A549 (cell line): Measurements from ENCODE around the gene UBTD1. TPM values are rescaled to one million over a fixed set of nuclear protein-coding genes. Genes with fewer than 3 reads are reported as not detected.

Experiments used
- ATAC-seq, 2 experiments: fragments of 200-7000 bp in 1 of 2; fragments of >200 bp in 1 of 2; cut with Nextera tagmentation in 1 of 2; cut with Tn5 transposase in 1 of 2; 3 replicates each; pipeline versions ENCODE4 v1.8.0 to v1.9.1; 2018 to 2020; ENCODE audit warnings: mild to moderate bottlenecking in 1 of 2, moderate library complexity in 1 of 2
- CTCF ChIA-PET: fragments of 300-600 bp; sonication (Branson Sonifier 250); formaldehyde crosslinking; extraction: SDS; loops from one replicate; lab custom pipeline; 2021; ENCODE audit warnings: antibody characterized with exemption, inconsistent platforms; lab: Yijun Ruan, JAX
- POLR2A ChIA-PET: fragments of 350-600 bp; formaldehyde crosslinking; extraction: SDS; loops from one replicate; lab custom pipeline; 2021; ENCODE audit warnings: antibody characterized with exemption, inconsistent platforms; lab: Yijun Ruan, JAX
- DNase-seq, 2 experiments: peaks; one replicate each; pipeline versions ENCODE4 v3.0.0 to v3.0.0-alpha.2; 2011 to 2016; ENCODE audit warnings: low read depth in 1 of 2, low spot score in 1 of 2
- FAIRE-seq: peaks from 2 replicates; lab custom pipeline; 2011; peaks lifted over from hg19 to GRCh38; lab: Jason Lieb, UNC
- H3K27ac ChIP-seq, 2 experiments: fragments of >200 bp; sonication (Bioruptor Twin); formaldehyde crosslinking; 3 replicates each; pipeline ENCODE4 v1.5.1; 2016 to 2017
- H3K4me1 ChIP-seq: fragments of >200 bp; sonication (Bioruptor Twin); formaldehyde crosslinking; 3 replicates; pipeline ENCODE4 v1.6.1; 2016
- H3K4me2 ChIP-seq: fragments of >200 bp; sonication (Bioruptor Twin); formaldehyde crosslinking; 3 replicates; pipeline ENCODE4 v1.6.1; 2016
- H3K4me3 ChIP-seq: fragments of >200 bp; sonication (Bioruptor Twin); formaldehyde crosslinking; 3 replicates; pipeline ENCODE4 v1.5.1; 2016
- H3K9me3 ChIP-seq: fragments of >200 bp; sonication (Bioruptor Twin); formaldehyde crosslinking; 3 replicates; pipeline ENCODE4 v1.6.1; 2016
- BCL3 ChIP-seq: fragments of >200 bp; sonication (Bioruptor Twin); formaldehyde crosslinking; IDR thresholded peaks from 3 replicates; pipeline ENCODE4 v1.6.1; 2016
- BHLHE40 ChIP-seq: IDR thresholded peaks from 2 replicates; pipeline ENCODE4 v1.6.1; 2012; ENCODE audit warnings: low read depth, low read length, inconsistent platforms
- CEBPB ChIP-seq, 2 experiments: fragments of >200 bp in 1 of 2; sonication (Bioruptor Twin) in 1 of 2; formaldehyde crosslinking in 1 of 2; IDR thresholded peaks; 2 replicates each; pipeline ENCODE4 v1.6.1; 2012 to 2016
- EHF ChIP-seq: fragments of 250-450 bp; sonication (Bioruptor Pico); IDR thresholded peaks from 2 replicates; pipeline ENCODE4 v1.5.0; 2020; ENCODE audit warnings: mild to moderate bottlenecking
- GATA3 ChIP-seq: IDR thresholded peaks from 2 replicates; pipeline ENCODE4 v1.6.1; 2012; ENCODE audit warnings: borderline replicate concordance
- HMGXB4 ChIP-seq: fragments of 250-450 bp; sonication (Bioruptor Pico); IDR thresholded peaks from 2 replicates; pipeline ENCODE4 v1.5.0; 2021; ENCODE audit warnings: mild to moderate bottlenecking, moderate library complexity, borderline replicate concordance
- HOXA7 ChIP-seq: fragments of 250-450 bp; sonication (Bioruptor Pico); IDR thresholded peaks from 2 replicates; pipeline ENCODE4 v1.5.0; 2020; ENCODE audit warnings: mild to moderate bottlenecking, moderate library complexity
- HOXB13 ChIP-seq: fragments of 250-450 bp; sonication (Bioruptor Pico); IDR thresholded peaks from 2 replicates; pipeline ENCODE4 v1.5.0; 2020; ENCODE audit warnings: low read depth, mild to moderate bottlenecking, moderate library complexity
- KDM1A ChIP-seq: fragments of 200-600 bp; sonication (generic); IDR thresholded peaks from 2 replicates; pipeline ENCODE4 v1.6.1; 2016; ENCODE audit warnings: low read depth, mild to moderate bottlenecking
- MAFK ChIP-seq: fragments of 450-650 bp; IDR thresholded peaks from 2 replicates; pipeline ENCODE4 v1.6.1; 2014; ENCODE audit not compliant: partially characterized antibody
- NFE2L2 ChIP-seq: fragments of 150-350 bp; conservative IDR thresholded peaks from 2 replicates; pipeline ENCODE4 v1.6.1; 2014; ENCODE audit warnings: low read length
- PHF8 ChIP-seq: fragments of 200-600 bp; sonication (generic); IDR thresholded peaks from 2 replicates; pipeline ENCODE4 v1.6.1; 2016; ENCODE audit warnings: low read depth, mild to moderate bottlenecking, antibody characterized with exemption, moderate library complexity, borderline replicate concordance
- POLR2A ChIP-seq: IDR thresholded peaks from 2 replicates; pipeline ENCODE4 v1.6.1; 2012; ENCODE audit warnings: mild to moderate bottlenecking, low read length
- RAD21 ChIP-seq, 2 experiments: fragments of >200 bp in 1 of 2; sonication (Bioruptor Twin) in 1 of 2; formaldehyde crosslinking in 1 of 2; IDR thresholded peaks in 1 of 2; conservative IDR thresholded peaks in 1 of 2; 2 replicates in 1 of 2; 3 replicates in 1 of 2; pipeline ENCODE4 v1.6.1; 2012 to 2018; ENCODE audit warnings: inconsistent platforms in 1 of 2
- REST ChIP-seq: fragments of 200-600 bp; sonication (generic); IDR thresholded peaks from 2 replicates; pipeline ENCODE4 v1.6.1; 2016; ENCODE audit warnings: antibody characterized with exemption, mild to moderate bottlenecking, moderate library complexity
- SMC3 ChIP-seq: fragments of >200 bp; sonication (Bioruptor Twin); formaldehyde crosslinking; IDR thresholded peaks from 3 replicates; pipeline ENCODE4 v1.6.1; 2018; ENCODE audit warnings: inconsistent platforms
- TFCP2L1 ChIP-seq: fragments of 250-450 bp; sonication (Bioruptor Pico); IDR thresholded peaks from 2 replicates; pipeline ENCODE4 v1.5.0; 2021; ENCODE audit warnings: mild to moderate bottlenecking
- USF2 ChIP-seq: fragments of 450-650 bp; IDR thresholded peaks from 2 replicates; pipeline ENCODE4 v1.6.1; 2014; ENCODE audit warnings: antibody characterized with exemption
- ZSCAN20 ChIP-seq: fragments of 250-450 bp; sonication (Bioruptor Pico); IDR thresholded peaks from 2 replicates; pipeline ENCODE4 v1.8.0; 2022; ENCODE audit warnings: mild to moderate bottlenecking, moderate library complexity
- WGBS: methylation state at CpG from one replicate; pipeline ENCODE4 v1.1.6; 2017; ENCODE audit errors: missing lambda C conversion rate; 5-methylcytosine and 5-hydroxymethylcytosine counted together
- polyA plus RNA-seq, 4 experiments: library from polyadenylated mRNA; depleted of rRNA in 3 of 4; stranded (reverse); fragments of >200 nt; fragmentation: RNase III in 1 of 4; extraction: RNeasy Plus Mini Kit Qiagen cat#74134 plus additional on column Dnase treatment in 1 of 4; gene quantifications; 2 replicates in 3 of 4; 3 replicates in 1 of 4; pipeline ENCODE4 v1.2.3, GENCODE V29; 2011 to 2017

Gene UBTD1
- polyA plus RNA-seq, 2 of the 4 experiments (the other 2 are of a cell fraction) = 5.9 to 11.6 TPM

- DNase-seq (no peak), ATAC-seq (no peak), FAIRE-seq (no peak)
- 65% methylated on average over 1 of the region's 1 CpG for WGBS
- Histone ChIP-seq H3K4me2 (no peak overlapping the region), H3K4me3 (no peak overlapping the region), H3K27ac (no peak overlapping the region), H3K4me1 (peaks cover 2% of the 10 kb centered on the region; the same call in 1 of the 3 replicates)
- POLR2A ChIA-PET = no interaction called here
- no peak for TF ChIP-seq CEBPB (IDR thresholded peaks at IDR 0.05)
- TF ChIP-seq BCL3 = no peak
- TF ChIP-seq TFCP2L1 = no peak
- no peak for TF ChIP-seq PHF8
- TF ChIP-seq POLR2A = no peak
- TF ChIP-seq NFE2L2 = no peak
- no peak for TF ChIP-seq GATA3
- TF ChIP-seq BHLHE40 = no peak
- no peak for TF ChIP-seq HOXB13 (CRISPR knock-in tag)
- no peak for TF ChIP-seq HMGXB4
- TF ChIP-seq, all 56 proteins: peak for 0
- CTCF ChIA-PET = interaction anchor here (0.9 kb wide), 2 partner anchors 31 to 47 kb away, joined by 3 read pairs; no protein-coding TSS in a partner anchor
- no peaks in the 10 kb centered on the region for H3K9me3 ChIP-seq
Measured at GRCh38 chr10:97505152-97505551, 6.4 kb downstream of the UBTD1 start.

- CTCF ChIA-PET = interaction anchor here (0.7 kb wide), 1 partner anchor 31 kb away, joined by 3 read pairs; no protein-coding TSS in a partner anchor
- POLR2A ChIA-PET = no interaction called here
- ATAC-seq = no peak; a peak in 1 of 6 replicates
- no peak for FAIRE-seq
- TF ChIP-seq SMC3 = no peak
- no peak for TF ChIP-seq HOXA7 (CRISPR knock-in tag)
- TF ChIP-seq MAFK = no peak
- no peak for TF ChIP-seq USF2
- no peak overlapping the region for H3K27ac ChIP-seq
- no peak overlapping the region for H3K4me3 ChIP-seq
- DNase-seq = no peak
- no peaks in the 10 kb centered on the region for H3K4me1 ChIP-seq
- H3K9me3 ChIP-seq = no peaks in the 10 kb centered on the region
- H3K4me2 ChIP-seq = no peak overlapping the region
- 79% methylated on average over 3 of the region's 3 CpGs for WGBS
Measured at GRCh38 chr10:97506199-97506991, 7.7 kb downstream of the UBTD1 start.

- ATAC-seq = no peak
- H3K9me3 ChIP-seq = no peaks in the 10 kb centered on the region
- ChIA-PET POLR2A (no interaction called here), CTCF (interaction anchor here (1.0 kb wide), 2 partner anchors 9 to 16 kb away, joined by 3 to 4 read pairs; no protein-coding TSS in a partner anchor)
- TF ChIP-seq RAD21 (conservative IDR thresholded peaks at IDR 0.05 in 1 of 2, IDR thresholded peaks at IDR 0.05 in 1 of 2) = no peak
- TF ChIP-seq HOXB13 (CRISPR knock-in tag) = no peak
- TF ChIP-seq REST = no peak
- TF ChIP-seq USF2 = no peak
- TF ChIP-seq ZSCAN20 (CRISPR knock-in tag) = no peak
- TF ChIP-seq EHF (CRISPR knock-in tag) = no peak
- TF ChIP-seq SMC3 = no peak
- TF ChIP-seq KDM1A = no peak
- no peak overlapping the region for H3K4me3 ChIP-seq
- H3K4me1 ChIP-seq = no peaks in the 10 kb centered on the region
- no peak for FAIRE-seq
- 11% methylated on average over 1 of the region's 1 CpG for WGBS
- H3K4me2 ChIP-seq = no peak overlapping the region
- H3K27ac ChIP-seq = no peak overlapping the region
- no peak for DNase-seq
Measured at GRCh38 chr10:97508342-97508741, 9.6 kb downstream of the UBTD1 start.
